ENCODE measurements around the gene TCAF1. TPM values are rescaled to one million over a fixed set of nuclear protein-coding genes. Genes with fewer than 3 reads are reported as not detected.
A peak's percentile ranks its signal among the peaks of the same experiment; 100 is the strongest.

TCAF1 gene
- polyA plus RNA-seq, 1 donor (not counting 4 experiments of a cell fraction or from before 2014, with no cell fraction given) = 13.3 TPM

DNA sequence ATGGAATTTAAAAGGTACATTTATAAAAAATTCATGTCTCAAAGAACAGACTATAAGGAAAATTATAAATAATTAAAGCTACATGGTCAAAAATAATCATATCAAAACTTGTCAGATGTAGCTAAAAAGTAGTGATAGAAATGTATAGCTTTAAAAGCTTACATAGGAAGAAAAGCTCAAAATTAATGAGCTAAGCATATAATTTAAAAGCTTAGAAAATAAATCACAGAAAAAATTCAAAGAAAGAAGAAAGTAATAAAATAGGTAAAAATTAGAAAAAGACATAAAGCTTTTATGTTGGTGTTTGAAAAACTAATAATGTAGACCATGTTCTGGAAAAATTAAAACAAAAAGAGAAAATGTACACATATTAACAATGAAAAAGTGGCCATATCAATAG lies 5.3 kb downstream of the TCAF1 start:
- Histone ChIP-seq H3K9me1 (ENCODE audit: control insufficient read depth, extremely low read depth, insufficient read depth, low read length) (no peaks in the 10 kb centered on the region), H3K4me1 (ENCODE audit: control insufficient read depth, extremely low read depth, insufficient read depth, low read length) (peaks cover 15% of the 10 kb centered on the region), H3K79me2 (ENCODE audit: control insufficient read depth, insufficient read depth, low read length) (peaks cover 57% of the 10 kb centered on the region), H3K9me3 (ENCODE audit: control insufficient read depth, low read depth, low read length) (no peaks in the 10 kb centered on the region), H3K9ac (ENCODE audit: control insufficient read depth, extremely low read depth, insufficient read depth, low read length) (no peak overlapping the region), H2AFZ (ENCODE audit: control insufficient read depth, low read length) (no peak overlapping the region), H3K27me3 (ENCODE audit: control insufficient read depth, extremely low read depth, insufficient read depth, low read length) (no peaks in the 10 kb centered on the region), H4K20me1 (ENCODE audit: control insufficient read depth, extremely low read depth, insufficient read depth, low read length) (no peaks in the 10 kb centered on the region), H3K4me2 (ENCODE audit: control insufficient read depth, extremely low read depth, insufficient read depth, low read depth, low read length) (no peak overlapping the region), H3K27ac (ENCODE audit: control insufficient read depth, insufficient read depth, low read length) (no peak overlapping the region), H3K36me3 (ENCODE audit: control insufficient read depth in 2 of 2, extremely low read depth in 1 of 2, insufficient read depth in 2 of 2, low read length in 2 of 2) (no peaks in the 10 kb centered on the region), H3K4me3 (ENCODE audit: control insufficient read depth in 2 of 3, extremely low read depth in 1 of 3, insufficient read depth in 2 of 3, low read depth in 1 of 3, low read length in 3 of 3) (no peak overlapping the region)
- dilution Hi-C loops (cut with MboI; ENCODE audit: extremely low pct_ligation_motif_present, low sequenced_read_pairs) = no loop called here
- FAIRE-seq (no peak), DNase-seq (ENCODE audit: low read depth, low spot score) (no peak)
- TF ChIP-seq, protein P1, sequence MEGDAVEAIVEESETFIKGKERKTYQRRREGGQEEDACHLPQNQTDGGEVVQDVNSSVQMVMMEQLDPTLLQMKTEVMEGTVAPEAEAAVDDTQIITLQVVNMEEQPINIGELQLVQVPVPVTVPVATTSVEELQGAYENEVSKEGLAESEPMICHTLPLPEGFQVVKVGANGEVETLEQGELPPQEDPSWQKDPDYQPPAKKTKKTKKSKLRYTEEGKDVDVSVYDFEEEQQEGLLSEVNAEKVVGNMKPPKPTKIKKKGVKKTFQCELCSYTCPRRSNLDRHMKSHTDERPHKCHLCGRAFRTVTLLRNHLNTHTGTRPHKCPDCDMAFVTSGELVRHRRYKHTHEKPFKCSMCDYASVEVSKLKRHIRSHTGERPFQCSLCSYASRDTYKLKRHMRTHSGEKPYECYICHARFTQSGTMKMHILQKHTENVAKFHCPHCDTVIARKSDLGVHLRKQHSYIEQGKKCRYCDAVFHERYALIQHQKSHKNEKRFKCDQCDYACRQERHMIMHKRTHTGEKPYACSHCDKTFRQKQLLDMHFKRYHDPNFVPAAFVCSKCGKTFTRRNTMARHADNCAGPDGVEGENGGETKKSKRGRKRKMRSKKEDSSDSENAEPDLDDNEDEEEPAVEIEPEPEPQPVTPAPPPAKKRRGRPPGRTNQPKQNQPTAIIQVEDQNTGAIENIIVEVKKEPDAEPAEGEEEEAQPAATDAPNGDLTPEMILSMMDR (optimal IDR thresholded peaks at IDR 0.05 in 1 of 3, IDR thresholded peaks at IDR 0.05 in 1 of 3, conservative IDR thresholded peaks at IDR 0.05 in 1 of 3; ENCODE audit: extremely low read depth in 1 of 3, insufficient read depth in 2 of 3, low read length in 3 of 3) = no peak
- TF ChIP-seq EZH2 (IDR thresholded peaks at IDR 0.05; ENCODE audit: low read length) = no peak

DNA sequence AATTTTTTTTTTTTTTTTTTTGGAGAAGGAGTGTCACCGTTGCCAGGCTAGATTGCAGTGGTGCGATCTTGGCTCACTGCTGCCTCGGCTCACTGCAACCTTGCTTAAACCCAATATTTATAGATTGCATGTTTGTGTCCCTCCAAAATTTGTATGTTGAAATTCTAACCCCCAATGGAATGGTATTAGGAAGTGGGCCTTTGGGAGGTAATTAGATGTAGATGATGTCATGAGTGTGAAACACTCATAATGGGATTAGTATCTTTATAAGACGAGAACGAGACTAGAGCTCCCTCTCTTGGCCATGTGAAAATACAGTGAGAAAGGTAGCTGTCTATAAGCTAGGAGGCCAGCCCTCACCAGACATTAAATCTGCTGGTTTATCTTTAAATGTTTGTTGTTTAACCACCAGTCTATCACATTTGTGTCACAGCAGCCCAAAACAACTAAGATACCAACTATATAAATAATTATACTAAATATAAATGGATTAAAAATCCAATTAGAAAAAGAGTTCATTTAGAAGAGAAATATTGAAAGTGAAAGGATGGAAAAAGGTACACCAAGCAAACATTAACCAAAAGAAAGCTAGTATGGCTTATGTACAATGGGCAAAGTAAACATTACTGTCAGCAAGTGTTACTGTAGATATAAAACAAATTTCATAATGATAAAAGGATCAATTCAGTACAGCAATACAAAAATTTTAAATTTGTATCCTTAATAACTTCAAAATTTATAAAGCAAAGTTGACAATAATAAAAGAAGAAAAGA lies 9.3 kb downstream of the TCAF1 start:
- no peaks in the 10 kb centered on the region for H3K9me3 ChIP-seq (ENCODE audit: control insufficient read depth, low read depth, low read length)
- H3K27ac ChIP-seq (ENCODE audit: control insufficient read depth, insufficient read depth, low read length) = no peak overlapping the region
- no peaks in the 10 kb centered on the region for H3K4me1 ChIP-seq (ENCODE audit: control insufficient read depth, extremely low read depth, insufficient read depth, low read length)
- peaks cover 37% of the 10 kb centered on the region for H3K79me2 ChIP-seq (ENCODE audit: control insufficient read depth, insufficient read depth, low read length)
- TF ChIP-seq, protein P1 (optimal IDR thresholded peaks at IDR 0.05 in 1 of 3, IDR thresholded peaks at IDR 0.05 in 1 of 3, conservative IDR thresholded peaks at IDR 0.05 in 1 of 3; ENCODE audit: extremely low read depth in 1 of 3, insufficient read depth in 2 of 3, low read length in 3 of 3) = peak; percentile 11 to 44 (median 22)
- no peak for TF ChIP-seq EZH2 (IDR thresholded peaks at IDR 0.05; ENCODE audit: low read length)
- DNase-seq (ENCODE audit: low read depth, low spot score) = no peak
- H3K9ac ChIP-seq (ENCODE audit: control insufficient read depth, extremely low read depth, insufficient read depth, low read length) = no peak overlapping the region
- H4K20me1 ChIP-seq (ENCODE audit: control insufficient read depth, extremely low read depth, insufficient read depth, low read length) = no peaks in the 10 kb centered on the region
- H3K4me2 ChIP-seq (ENCODE audit: control insufficient read depth, extremely low read depth, insufficient read depth, low read depth, low read length) = no peak overlapping the region
- no peak for FAIRE-seq
- H3K4me3 ChIP-seq (ENCODE audit: control insufficient read depth in 2 of 3, extremely low read depth in 1 of 3, insufficient read depth in 2 of 3, low read depth in 1 of 3, low read length in 3 of 3) = no peak overlapping the region
- dilution Hi-C loops (cut with MboI; ENCODE audit: extremely low pct_ligation_motif_present, low sequenced_read_pairs) = no loop called here
- H3K9me1 ChIP-seq (ENCODE audit: control insufficient read depth, extremely low read depth, insufficient read depth, low read length) = no peaks in the 10 kb centered on the region
- no peaks in the 10 kb centered on the region for H3K27me3 ChIP-seq (ENCODE audit: control insufficient read depth, extremely low read depth, insufficient read depth, low read length)
- H2AFZ ChIP-seq (ENCODE audit: control insufficient read depth, low read length) = no peak overlapping the region
- H3K36me3 ChIP-seq (ENCODE audit: control insufficient read depth in 2 of 2, extremely low read depth in 1 of 2, insufficient read depth in 2 of 2, low read length in 2 of 2) = no peaks in the 10 kb centered on the region

Data from keratinocyte (primary cell).